Gastrocnemius medialis (tissue), 4 donors: Measurements from ENCODE around the gene NOTCH1.

Experiments used
- POLR2A ChIP-seq, 2 donors: fragments of 450-650 bp; IDR thresholded peaks; one replicate each; pipeline ENCODE4 v1.6.1; 2017; ENCODE audit warnings: antibody characterized with exemption in 2 of 2, mild to moderate bottlenecking in 2 of 2, moderate library complexity in 2 of 2
- TF ChIP-seq, protein P1 (sequence below), 5 experiments: fragments of 450-650 bp in 3 of 5; fragments of 200-600 bp in 2 of 5; sonication (generic) in 2 of 5; IDR thresholded peaks in 4 of 5; conservative IDR thresholded peaks in 1 of 5; 1 replicate in 4 of 5; 2 replicates in 1 of 5; pipeline ENCODE4 v1.5.1; 2016 to 2019; ENCODE audit warnings: antibody characterized with exemption in 5 of 5, mild to moderate bottlenecking in 3 of 5, moderate library complexity in 3 of 5

DNA sequence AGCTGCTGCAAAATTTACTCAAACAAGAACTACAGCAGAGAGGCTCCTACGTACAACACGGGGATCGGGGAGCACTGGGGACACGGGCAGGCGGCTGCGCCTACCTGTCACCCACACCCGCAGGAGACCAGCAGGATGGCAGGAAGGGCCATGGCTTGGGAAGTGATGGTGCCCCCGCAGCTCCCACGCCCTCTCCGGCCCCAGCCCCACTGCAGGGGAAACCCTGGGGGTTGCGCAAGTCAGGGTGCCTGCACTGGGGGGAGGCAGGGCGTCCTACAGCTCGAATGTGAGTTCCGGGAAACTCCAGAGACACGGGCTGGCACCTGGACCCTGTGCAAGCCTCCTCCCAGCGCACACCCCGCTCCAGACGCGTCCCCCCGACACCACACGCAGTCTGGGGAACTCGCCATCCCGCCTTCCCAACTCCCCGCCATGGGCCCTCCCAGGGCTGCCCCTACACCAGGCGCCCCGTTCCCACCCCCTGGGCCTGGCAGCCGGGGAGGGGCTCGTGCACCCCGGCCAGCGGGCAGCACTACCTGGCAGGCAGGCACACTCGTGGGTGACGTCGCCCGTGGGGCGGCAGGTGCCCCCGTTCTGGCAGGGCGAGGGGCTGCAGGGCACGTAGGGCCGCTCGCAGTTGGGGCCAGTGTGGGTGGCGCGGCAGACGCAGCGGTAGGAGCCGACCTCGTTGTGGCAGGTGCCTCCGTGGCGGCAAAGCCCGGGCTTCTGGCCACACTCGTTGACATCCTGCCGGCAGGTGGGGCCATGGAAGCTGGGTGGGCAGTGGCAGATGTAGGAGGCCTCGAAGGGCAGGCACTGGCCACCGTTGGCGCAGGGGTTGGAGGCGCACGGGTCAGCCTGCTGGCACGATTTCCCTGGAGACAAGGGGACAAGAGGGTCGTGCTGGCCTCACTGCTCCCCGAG lies 23.3 kb downstream of the NOTCH1 start:
- TF ChIP-seq POLR2A (IDR thresholded peaks at IDR 0.05), result no peak
- TF ChIP-seq, protein P1, sequence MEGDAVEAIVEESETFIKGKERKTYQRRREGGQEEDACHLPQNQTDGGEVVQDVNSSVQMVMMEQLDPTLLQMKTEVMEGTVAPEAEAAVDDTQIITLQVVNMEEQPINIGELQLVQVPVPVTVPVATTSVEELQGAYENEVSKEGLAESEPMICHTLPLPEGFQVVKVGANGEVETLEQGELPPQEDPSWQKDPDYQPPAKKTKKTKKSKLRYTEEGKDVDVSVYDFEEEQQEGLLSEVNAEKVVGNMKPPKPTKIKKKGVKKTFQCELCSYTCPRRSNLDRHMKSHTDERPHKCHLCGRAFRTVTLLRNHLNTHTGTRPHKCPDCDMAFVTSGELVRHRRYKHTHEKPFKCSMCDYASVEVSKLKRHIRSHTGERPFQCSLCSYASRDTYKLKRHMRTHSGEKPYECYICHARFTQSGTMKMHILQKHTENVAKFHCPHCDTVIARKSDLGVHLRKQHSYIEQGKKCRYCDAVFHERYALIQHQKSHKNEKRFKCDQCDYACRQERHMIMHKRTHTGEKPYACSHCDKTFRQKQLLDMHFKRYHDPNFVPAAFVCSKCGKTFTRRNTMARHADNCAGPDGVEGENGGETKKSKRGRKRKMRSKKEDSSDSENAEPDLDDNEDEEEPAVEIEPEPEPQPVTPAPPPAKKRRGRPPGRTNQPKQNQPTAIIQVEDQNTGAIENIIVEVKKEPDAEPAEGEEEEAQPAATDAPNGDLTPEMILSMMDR (IDR thresholded peaks at IDR 0.05 in 4 of 5, conservative IDR thresholded peaks at IDR 0.05 in 1 of 5), result no peak
